AG04449 (cell line): Measurements from ENCODE around the gene NCOA3.

Experiments used
- CTCF ChIA-PET: fragments of 350-600 bp; formaldehyde crosslinking; extraction: SDS; loops from one replicate; lab custom pipeline; 2021; ENCODE audit warnings: antibody characterized with exemption; lab: Yijun Ruan, JAX
- POLR2A ChIA-PET: fragments of 400-600, 350-600 bp; formaldehyde crosslinking; extraction: SDS; loops from one replicate; lab custom pipeline; 2020; ENCODE audit warnings: antibody characterized with exemption, inconsistent platforms; lab: Yijun Ruan, JAX
- DNase-seq: peaks from one replicate; pipeline ENCODE4 v3.0.0-alpha.2; 2010; ENCODE audit warnings: low read depth, low spot score
- H3K4me3 ChIP-seq: 2 replicates; pipeline ENCODE4 v1.5.1; 2011; ENCODE audit warnings: low read depth, mild to moderate bottlenecking, control low read depth, low read length
- CTCF ChIP-seq: IDR thresholded peaks from one replicate; pipeline ENCODE4 v1.5.1; 2011; ENCODE audit warnings: mild to moderate bottlenecking, moderate library complexity, low read length, control low read depth, inconsistent platforms; ENCODE audit not compliant: insufficient read depth; ENCODE audit errors: missing control alignments

NCOA3 gene

GRCh38 chr20:47696856-47697255 is 195.2 kb downstream of the NCOA3 start:
- POLR2A ChIA-PET, result no interaction called here
- no peak overlapping the region for H3K4me3 ChIP-seq
- TF ChIP-seq CTCF, result no peak
- no peak for DNase-seq
- CTCF ChIA-PET, result interaction anchor here (1.3 to 1.5 kb wide), 2 partner anchors 19 to 924 kb away, joined by 4 to 5 read pairs; no protein-coding TSS in a partner anchor

- POLR2A ChIA-PET, result no interaction called here
- DNase-seq, result no peak
- CTCF ChIA-PET, result interaction anchor here (1.3 kb wide), 1 partner anchor 922 kb away, joined by 3 read pairs; no protein-coding TSS in a partner anchor
- H3K4me3 ChIP-seq, result no peak overlapping the region
- TF ChIP-seq CTCF, result no peak
These were observed 196.5 kb downstream of the NCOA3 start for GRCh38 chr20:47698142-47698541.

GRCh38 chr20:47699818-47700217 is 198.1 kb downstream of the NCOA3 start:
- CTCF ChIA-PET, result no interaction called here
- DNase-seq, result no peak

GRCh38 chr20:47700327-47700726 is 198.6 kb downstream of the NCOA3 start:
- no peak for DNase-seq
- ChIA-PET POLR2A (no interaction called here), CTCF (no interaction called here)
- H3K4me3 ChIP-seq, result no peak overlapping the region
- TF ChIP-seq CTCF, result no peak

More at GRCh38 chr20:47699818-47700217, 198.1 kb downstream of the NCOA3 start:
- POLR2A ChIA-PET, result no interaction called here
- no peak for TF ChIP-seq CTCF
- no peak overlapping the region for H3K4me3 ChIP-seq

- DNase-seq, result no peak
- no peak for TF ChIP-seq CTCF
- ChIA-PET POLR2A (no interaction called here), CTCF (no interaction called here)
- no peak overlapping the region for H3K4me3 ChIP-seq
These were observed 199.9 kb downstream of the NCOA3 start for GRCh38 chr20:47701612-47702011.

GRCh38 chr20:47703748-47704147 is 202.1 kb downstream of the NCOA3 start:
- ChIA-PET CTCF (interaction anchor here (1.5 to 2.3 kb wide), 2 partner anchors 11 to 21 kb away, joined by 3 to 7 read pairs; no protein-coding TSS in a partner anchor), POLR2A (no interaction called here)
- DNase-seq, result no peak
- no peak for TF ChIP-seq CTCF
- H3K4me3 ChIP-seq, result no peak overlapping the region
